Left renal pelvis (tissue), 4 donors: ENCODE measurements around the gene BPIFB2. TPM values are rescaled to one million over a fixed set of nuclear protein-coding genes. Genes with fewer than 3 reads are reported as not detected.
"Not testable (repeated sequence)": the region's sequence is repeated elsewhere in the genome, so short reads cannot be mapped to it uniquely, and the experiment has no call there.

Experiments
- DNase-seq, 4 donors: peaks; one replicate each; pipeline ENCODE4 v3.0.0-alpha.2; 2013; ENCODE audit warnings: low read depth in 4 of 4, low spot score in 3 of 4
- polyA plus RNA-seq, 4 donors: library from polyadenylated mRNA; unstranded; fragments of 120-200 nt; gene quantifications; one replicate each; pipeline ENCODE4 v1.2.1, GENCODE V29; 2013; ENCODE audit not compliant: insufficient read length in 4 of 4

The BPIFB2 gene
- polyA plus RNA-seq, 4 donors = not detected

- DNase-seq = no peak
Observed at GRCh38 chr20:33031531-33031930, 24.0 kb downstream of the BPIFB2 start, which contains the start of gene BPIFB6. Gene BPIFB6, plus strand, starts transcription at chr20:33031648. Its CDS starts 0 bp downstream, at chr20:33031648.

GRCh38 chr20:33032555-33032954 is 25.1 kb downstream of the BPIFB2 start:
- DNase-seq = no peak

- DNase-seq = no peak
Observed at GRCh38 chr20:33033381-33033780, 25.9 kb downstream of the BPIFB2 start.

- no peak for DNase-seq
Observed at GRCh38 chr20:33034115-33034514, 26.6 kb downstream of the BPIFB2 start.

- no peak for DNase-seq
Observed at GRCh38 chr20:33034901-33035492, 27.5 kb downstream of the BPIFB2 start.

- DNase-seq = no peak
Observed at GRCh38 chr20:33037456-33037855, 30.0 kb downstream of the BPIFB2 start.

GRCh38 chr20:33038243-33038642 is 30.7 kb downstream of the BPIFB2 start:
- no peak for DNase-seq

- no peak for DNase-seq
Observed at GRCh38 chr20:33042430-33042829, 34.9 kb downstream of the BPIFB2 start.

GRCh38 chr20:33042983-33043730 is 35.7 kb downstream of the BPIFB2 start:
- no peak for DNase-seq

- no peak for DNase-seq
Observed at GRCh38 chr20:33043731-33044181, 36.3 kb downstream of the BPIFB2 start.

GRCh38 chr20:33045129-33045721 is 37.7 kb downstream of the BPIFB2 start:
- not testable (repeated sequence) for DNase-seq

- no peak for DNase-seq
Observed at GRCh38 chr20:33046412-33046811, 38.9 kb downstream of the BPIFB2 start.

GRCh38 chr20:33051333-33051732 is 43.8 kb downstream of the BPIFB2 start:
- DNase-seq = no peak

GRCh38 chr20:33053291-33054106 is 46.0 kb downstream of the BPIFB2 start, which contains the start of gene BPIFB3:
Gene BPIFB3, plus strand, starts transcription at chr20:33053903. Its CDS starts 1,533 bp downstream, at chr20:33055436.
- no peak for DNase-seq

- no peak for DNase-seq
Observed at GRCh38 chr20:33054381-33054780, 46.9 kb downstream of the BPIFB2 start.

GRCh38 chr20:33054791-33055190 is 47.3 kb downstream of the BPIFB2 start:
- DNase-seq = no peak

GRCh38 chr20:33059136-33059535 is 51.6 kb downstream of the BPIFB2 start:
- DNase-seq = no peak

GRCh38 chr20:33059741-33060390 is 52.4 kb downstream of the BPIFB2 start:
- no peak for DNase-seq

- DNase-seq = no peak
Observed at GRCh38 chr20:33061658-33062028, 54.1 kb downstream of the BPIFB2 start.

GRCh38 chr20:33062105-33062824 is 54.8 kb downstream of the BPIFB2 start:
- no peak for DNase-seq
